ENCODE results near the gene GRAMD1A.

DNA sequence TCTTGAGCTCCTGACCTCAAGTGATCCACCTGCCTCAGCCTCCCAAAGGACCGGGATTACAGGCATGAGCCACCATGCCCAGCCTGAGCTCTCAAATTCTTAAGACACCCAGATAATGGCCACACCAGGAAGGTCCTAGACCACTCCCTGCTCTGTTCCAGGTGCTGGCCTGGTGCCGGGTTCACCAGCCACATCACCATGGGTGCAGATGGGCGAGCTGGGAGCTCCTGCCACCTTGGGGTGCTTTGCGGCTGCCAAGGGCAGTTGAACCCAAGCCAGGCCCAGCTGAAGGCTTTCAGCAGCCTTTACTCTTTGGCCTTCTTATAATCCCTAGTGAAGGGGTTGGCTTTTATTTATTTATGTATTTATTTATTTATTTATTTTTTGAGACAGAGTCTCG is 46.3 kb downstream of the GRAMD1A start:
- TF ChIP-seq SIN3A (conservative IDR thresholded peaks at IDR 0.05 in 1 of 2, IDR thresholded peaks at IDR 0.05 in 1 of 2; ENCODE audit: low read depth in 1 of 2, low read length in 2 of 2) (no peak), KDM5A (IDR thresholded peaks at IDR 0.05; ENCODE audit: low read length) (no peak), POLR2A (IDR thresholded peaks at IDR 0.05; ENCODE audit: control extremely low read depth in 1 of 2, low read depth in 2 of 2, low read length in 2 of 2) (no peak), RXRA (IDR thresholded peaks at IDR 0.05; ENCODE audit: insufficient read depth, low read depth, low read length) (no peak), RNF2 (IDR thresholded peaks at IDR 0.05; ENCODE audit: borderline replicate concordance, low read depth, low read length, missing control alignments, poor library complexity, severe bottlenecking) (no peak), EZH2 (IDR thresholded peaks at IDR 0.05; ENCODE audit: low read depth, low read length, severe bottlenecking) (no peak), ZNF274 (IDR thresholded peaks at IDR 0.05; ENCODE audit: borderline replicate concordance, extremely low read depth, low read length) (no peak), SP4 (IDR thresholded peaks at IDR 0.05; ENCODE audit: low read length) (no peak), TAF1 (IDR thresholded peaks at IDR 0.05; ENCODE audit: low read depth, low read length) (no peak), HDAC6 (IDR thresholded peaks at IDR 0.05; ENCODE audit: low read depth, low read length) (no peak), GTF2F1 (IDR thresholded peaks at IDR 0.05; ENCODE audit: borderline replicate concordance, low read depth, low read length) (no peak)
- TF ChIP-seq, protein P1, sequence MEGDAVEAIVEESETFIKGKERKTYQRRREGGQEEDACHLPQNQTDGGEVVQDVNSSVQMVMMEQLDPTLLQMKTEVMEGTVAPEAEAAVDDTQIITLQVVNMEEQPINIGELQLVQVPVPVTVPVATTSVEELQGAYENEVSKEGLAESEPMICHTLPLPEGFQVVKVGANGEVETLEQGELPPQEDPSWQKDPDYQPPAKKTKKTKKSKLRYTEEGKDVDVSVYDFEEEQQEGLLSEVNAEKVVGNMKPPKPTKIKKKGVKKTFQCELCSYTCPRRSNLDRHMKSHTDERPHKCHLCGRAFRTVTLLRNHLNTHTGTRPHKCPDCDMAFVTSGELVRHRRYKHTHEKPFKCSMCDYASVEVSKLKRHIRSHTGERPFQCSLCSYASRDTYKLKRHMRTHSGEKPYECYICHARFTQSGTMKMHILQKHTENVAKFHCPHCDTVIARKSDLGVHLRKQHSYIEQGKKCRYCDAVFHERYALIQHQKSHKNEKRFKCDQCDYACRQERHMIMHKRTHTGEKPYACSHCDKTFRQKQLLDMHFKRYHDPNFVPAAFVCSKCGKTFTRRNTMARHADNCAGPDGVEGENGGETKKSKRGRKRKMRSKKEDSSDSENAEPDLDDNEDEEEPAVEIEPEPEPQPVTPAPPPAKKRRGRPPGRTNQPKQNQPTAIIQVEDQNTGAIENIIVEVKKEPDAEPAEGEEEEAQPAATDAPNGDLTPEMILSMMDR (IDR thresholded peaks at IDR 0.05; ENCODE audit: control extremely low read depth in 1 of 3, insufficient read depth in 1 of 3, low read depth in 1 of 3, low read length in 3 of 3) = no peak

All from H1 (cell line).